Astrocyte (in vitro differentiated cells and primary cell): ENCODE measurements around the gene MYOCD. TPM values are rescaled to one million over a fixed set of nuclear protein-coding genes. Genes with fewer than 3 reads are reported as not detected.

Experiments used
- DNase-seq: peaks from one replicate; pipeline ENCODE4 v3.0.0-alpha.2; 2010; ENCODE audit warnings: low read depth
- FAIRE-seq: peaks from 2 replicates; lab custom pipeline; 2011; peaks lifted over from hg19 to GRCh38; lab: Jason Lieb, UNC
- H2AFZ ChIP-seq: 2 replicates; pipeline ENCODE4 v1.6.0; 2012; ENCODE audit warnings: low read depth, low read length, inconsistent platforms
- H3K27ac ChIP-seq: 2 replicates; pipeline ENCODE4 v1.5.1; 2011; ENCODE audit warnings: low read depth, low read length, inconsistent platforms
- H3K27me3 ChIP-seq: 2 replicates; pipeline ENCODE4 v1.6.0; 2011; ENCODE audit warnings: low read length, inconsistent platforms; ENCODE audit not compliant: insufficient read depth
- H3K36me3 ChIP-seq: 2 replicates; pipeline ENCODE4 v1.5.1; 2011; ENCODE audit warnings: low read length, inconsistent platforms; ENCODE audit not compliant: insufficient read depth
- H3K4me1 ChIP-seq: 2 replicates; pipeline ENCODE4 v1.5.1; 2011; ENCODE audit warnings: low read length, inconsistent platforms; ENCODE audit not compliant: insufficient read depth
- H3K4me2 ChIP-seq: 2 replicates; pipeline ENCODE4 v1.6.0; 2012; ENCODE audit warnings: low read length, inconsistent platforms
- H3K4me3 ChIP-seq: 2 replicates; pipeline ENCODE4 v1.5.1; 2011; ENCODE audit warnings: low read depth, mild to moderate bottlenecking, low read length, inconsistent platforms; ENCODE audit not compliant: insufficient read depth
- H3K79me2 ChIP-seq: 2 replicates; pipeline ENCODE4 v1.6.0; 2012; ENCODE audit warnings: mild to moderate bottlenecking, low read length, inconsistent platforms; ENCODE audit not compliant: insufficient read depth
- H3K9ac ChIP-seq: 2 replicates; pipeline ENCODE4 v1.6.0; 2012; ENCODE audit warnings: mild to moderate bottlenecking, low read length, inconsistent platforms
- H3K9me3 ChIP-seq: 2 replicates; pipeline ENCODE4 v1.5.1; 2012; ENCODE audit warnings: low read depth, mild to moderate bottlenecking, low read length, inconsistent platforms; ENCODE audit not compliant: insufficient read depth
- H4K20me1 ChIP-seq: 2 replicates; pipeline ENCODE4 v1.6.0; 2012; ENCODE audit warnings: low read length, inconsistent platforms; ENCODE audit not compliant: insufficient read depth
- H3K27ac Mint-ChIP-seq: one replicate; pipeline ENCODE4 v1.8.0; 2021; ENCODE audit warnings: mild to moderate bottlenecking, mixed read lengths; ENCODE audit not compliant: unreplicated experiment
- H3K27me3 Mint-ChIP-seq: one replicate; pipeline ENCODE4 v1.8.0; 2021; ENCODE audit warnings: low read depth, mixed read lengths; ENCODE audit not compliant: unreplicated experiment
- H3K36me3 Mint-ChIP-seq: one replicate; pipeline ENCODE4 v1.8.0; 2021; ENCODE audit warnings: low read depth, mixed read lengths; ENCODE audit not compliant: unreplicated experiment
- H3K4me1 Mint-ChIP-seq: one replicate; pipeline ENCODE4 v1.8.0; 2021; ENCODE audit warnings: low read depth, mixed read lengths; ENCODE audit not compliant: unreplicated experiment
- H3K4me3 Mint-ChIP-seq: one replicate; pipeline ENCODE4 v1.8.0; 2021; ENCODE audit warnings: mild to moderate bottlenecking, moderate library complexity, mixed read lengths; ENCODE audit not compliant: unreplicated experiment
- H3K9me3 Mint-ChIP-seq: one replicate; pipeline ENCODE4 v1.8.0; 2021; ENCODE audit warnings: mild to moderate bottlenecking, mixed read lengths; ENCODE audit not compliant: unreplicated experiment
- EZH2 ChIP-seq: IDR thresholded peaks from 2 replicates; pipeline ENCODE4 v1.6.1; 2012; ENCODE audit warnings: mild to moderate bottlenecking, low read length, inconsistent platforms; ENCODE audit not compliant: insufficient read depth
- total RNA-seq: library from RNA; stranded (reverse); gene quantifications from 2 replicates; pipeline ENCODE4 v1.2.1, GENCODE V29; 2021
- TF ChIP-seq, protein P1 (sequence below): IDR thresholded peaks from 2 replicates; pipeline ENCODE4 v1.5.1; 2011; ENCODE audit warnings: low read depth, mild to moderate bottlenecking, inconsistent platforms, low read length, moderate library complexity; ENCODE audit not compliant: insufficient read depth

The MYOCD gene
- total RNA-seq, 1 donor from 2014 or later, result 2.8 TPM

GRCh38 chr17:12688382-12688781, 22.7 kb downstream of the MYOCD start:
- FAIRE-seq (no peak), DNase-seq (no peak)
- peaks cover 6% of the 10 kb centered on the region for H3K27me3 Mint-ChIP-seq
- no peak overlapping the region for H3K9ac ChIP-seq
- no peaks in the 10 kb centered on the region for H3K36me3 ChIP-seq
- no peaks in the 10 kb centered on the region for H3K27me3 ChIP-seq
- no peaks in the 10 kb centered on the region for H3K79me2 ChIP-seq
- no peak overlapping the region for H3K4me3 ChIP-seq
- H3K4me2 ChIP-seq, result no peak overlapping the region
- no peaks in the 10 kb centered on the region for H3K9me3 Mint-ChIP-seq
- no peaks in the 10 kb centered on the region for H3K9me3 ChIP-seq
- no peaks in the 10 kb centered on the region for H3K4me1 Mint-ChIP-seq
- H2AFZ ChIP-seq, result no peak overlapping the region
- peaks cover 1% of the 10 kb centered on the region for H3K36me3 Mint-ChIP-seq
- H3K4me1 ChIP-seq, result no peaks in the 10 kb centered on the region
- no peaks in the 10 kb centered on the region for H4K20me1 ChIP-seq
- no peak overlapping the region for H3K27ac ChIP-seq
- no peak overlapping the region for H3K27ac Mint-ChIP-seq
- no peak overlapping the region for H3K4me3 Mint-ChIP-seq
- TF ChIP-seq EZH2, result no peak
- TF ChIP-seq, protein P1, sequence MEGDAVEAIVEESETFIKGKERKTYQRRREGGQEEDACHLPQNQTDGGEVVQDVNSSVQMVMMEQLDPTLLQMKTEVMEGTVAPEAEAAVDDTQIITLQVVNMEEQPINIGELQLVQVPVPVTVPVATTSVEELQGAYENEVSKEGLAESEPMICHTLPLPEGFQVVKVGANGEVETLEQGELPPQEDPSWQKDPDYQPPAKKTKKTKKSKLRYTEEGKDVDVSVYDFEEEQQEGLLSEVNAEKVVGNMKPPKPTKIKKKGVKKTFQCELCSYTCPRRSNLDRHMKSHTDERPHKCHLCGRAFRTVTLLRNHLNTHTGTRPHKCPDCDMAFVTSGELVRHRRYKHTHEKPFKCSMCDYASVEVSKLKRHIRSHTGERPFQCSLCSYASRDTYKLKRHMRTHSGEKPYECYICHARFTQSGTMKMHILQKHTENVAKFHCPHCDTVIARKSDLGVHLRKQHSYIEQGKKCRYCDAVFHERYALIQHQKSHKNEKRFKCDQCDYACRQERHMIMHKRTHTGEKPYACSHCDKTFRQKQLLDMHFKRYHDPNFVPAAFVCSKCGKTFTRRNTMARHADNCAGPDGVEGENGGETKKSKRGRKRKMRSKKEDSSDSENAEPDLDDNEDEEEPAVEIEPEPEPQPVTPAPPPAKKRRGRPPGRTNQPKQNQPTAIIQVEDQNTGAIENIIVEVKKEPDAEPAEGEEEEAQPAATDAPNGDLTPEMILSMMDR, result no peak

- H3K36me3 Mint-ChIP-seq, result peaks cover 1% of the 10 kb centered on the region
- no peak for FAIRE-seq
- TF ChIP-seq, protein P1, result no peak
- TF ChIP-seq EZH2, result no peak
- no peaks in the 10 kb centered on the region for H3K36me3 ChIP-seq
- no peak overlapping the region for H3K4me2 ChIP-seq
- no peaks in the 10 kb centered on the region for H4K20me1 ChIP-seq
- no peaks in the 10 kb centered on the region for H3K79me2 ChIP-seq
- H3K9me3 ChIP-seq, result no peaks in the 10 kb centered on the region
- H3K4me3 ChIP-seq, result no peak overlapping the region
- no peak overlapping the region for H3K4me3 Mint-ChIP-seq
- no peaks in the 10 kb centered on the region for H3K27me3 ChIP-seq
- no peak overlapping the region for H2AFZ ChIP-seq
- no peak overlapping the region for H3K27ac Mint-ChIP-seq
- peaks cover 5% of the 10 kb centered on the region for H3K4me1 Mint-ChIP-seq
- H3K4me1 ChIP-seq, result no peaks in the 10 kb centered on the region
- H3K9ac ChIP-seq, result no peak overlapping the region
- peak; percentile 3 for DNase-seq
- H3K27me3 Mint-ChIP-seq, result peaks cover 3% of the 10 kb centered on the region
- H3K27ac ChIP-seq, result no peak overlapping the region
- no peaks in the 10 kb centered on the region for H3K9me3 Mint-ChIP-seq
Measured at GRCh38 chr17:12691173-12691572, 25.5 kb downstream of the MYOCD start.

GRCh38 chr17:12693640-12694039, 27.9 kb downstream of the MYOCD start:
- TF ChIP-seq EZH2, result no peak
- TF ChIP-seq, protein P1, result no peak
- H3K4me1 ChIP-seq, result no peaks in the 10 kb centered on the region

More at GRCh38 chr17:12693640-12694039, 27.9 kb downstream of the MYOCD start:
- Mint-ChIP-seq H3K4me1 (peaks cover 5% of the 10 kb centered on the region), H3K27ac (no peak overlapping the region), H3K36me3 (peaks cover 1% of the 10 kb centered on the region), H3K9me3 (no peaks in the 10 kb centered on the region), H3K4me3 (no peak overlapping the region), H3K27me3 (no peaks in the 10 kb centered on the region)
- Histone ChIP-seq H3K27me3 (no peaks in the 10 kb centered on the region), H3K27ac (no peak overlapping the region), H3K79me2 (no peaks in the 10 kb centered on the region), H3K9me3 (peaks cover 2% of the 10 kb centered on the region), H3K9ac (no peak overlapping the region), H4K20me1 (no peaks in the 10 kb centered on the region), H2AFZ (no peak overlapping the region), H3K36me3 (no peaks in the 10 kb centered on the region), H3K4me2 (no peak overlapping the region), H3K4me3 (no peak overlapping the region)
- no peak for DNase-seq
- FAIRE-seq, result no peak
